HG02798 (cell line): ENCODE results near the gene PVRIG.
A peak's percentile ranks its signal among the peaks of the same experiment; 100 is the strongest.
"Not testable (repeated sequence)": the region's sequence is repeated elsewhere in the genome, so short reads cannot be mapped to it uniquely, and the experiment has no call there.

Experiments
- ATAC-seq: cut with Tn5 transposase; IDR thresholded peaks from one replicate; pipeline ENCODE4 v1.9.1; 2021; ENCODE audit warnings: mild to moderate bottlenecking; ENCODE audit not compliant: unreplicated experiment, poor library complexity

Gene PVRIG

GRCh38 chr7:100219801-100220585 lies at the start of gene PVRIG:
Gene PVRIG (plus strand): TSS chr7:100219949. CDS start chr7:100219971, 22 bp downstream.
- ATAC-seq = not testable (repeated sequence)

GRCh38 chr7:100170101-100170897 lies 49.5 kb upstream of the PVRIG start:
- ATAC-seq = no peak

- ATAC-seq = no peak
These were observed 48.6 kb upstream of the PVRIG start for GRCh38 chr7:100171087-100171681.

- no peak for ATAC-seq
These were observed 47.9 kb upstream of the PVRIG start for GRCh38 chr7:100171840-100172239.

DNA sequence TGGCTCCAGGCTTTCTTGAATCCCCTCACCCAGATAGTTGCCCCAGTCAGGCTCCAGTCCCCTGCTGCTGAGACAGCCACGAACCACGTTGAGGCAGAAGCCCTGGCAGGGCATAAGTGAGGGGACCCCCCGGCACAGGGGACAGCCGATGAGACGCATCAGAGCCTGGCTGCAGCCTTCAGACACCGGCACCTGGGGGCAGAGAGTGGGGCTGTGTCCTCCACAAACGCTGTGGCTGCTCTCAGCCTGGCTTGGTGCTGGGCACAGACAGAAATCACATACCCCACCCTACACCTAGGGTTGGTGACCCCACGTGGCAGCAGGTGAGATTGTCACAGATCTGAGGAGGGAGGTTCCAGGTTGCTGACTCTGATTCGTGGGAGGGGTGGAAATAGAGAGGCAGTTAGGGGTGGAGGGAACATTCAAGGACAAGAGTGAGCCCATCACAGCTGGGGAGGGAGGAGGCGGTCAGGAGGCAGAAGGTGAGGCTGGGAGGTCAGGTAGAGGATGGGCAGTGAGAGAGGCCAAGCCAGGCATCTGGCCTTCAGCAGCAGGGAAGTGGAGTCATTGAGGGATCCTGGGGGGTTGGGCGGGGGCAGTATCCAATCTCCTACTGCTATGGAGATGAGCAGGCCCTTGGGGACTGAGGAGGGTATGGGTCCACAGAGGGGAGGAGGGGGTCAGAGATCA lies 45.8 kb upstream of the PVRIG start:
- no peak for ATAC-seq

DNA sequence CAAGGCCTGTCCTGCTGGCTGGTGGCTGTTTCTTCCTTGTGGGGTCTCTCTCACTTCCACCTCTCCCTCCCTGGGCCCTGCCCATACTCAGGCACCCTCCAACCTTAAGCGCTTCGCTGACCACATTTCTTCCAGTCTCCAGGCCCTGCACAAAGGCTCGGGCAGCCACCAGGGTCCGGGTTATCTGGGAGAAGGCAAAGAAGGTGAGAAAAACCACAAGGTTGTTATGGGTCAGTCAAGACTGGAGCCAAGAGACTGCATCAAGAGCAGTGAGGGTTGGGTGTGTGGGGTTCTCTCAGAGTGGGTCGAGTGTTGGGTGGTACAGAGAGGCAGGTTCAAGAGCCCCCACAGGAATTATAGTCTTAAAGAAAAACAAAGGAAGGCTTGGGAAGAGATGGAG lies 45.2 kb upstream of the PVRIG start:
- no peak for ATAC-seq

GRCh38 chr7:100175296-100175935 lies 44.3 kb upstream of the PVRIG start:
- no peak for ATAC-seq

DNA sequence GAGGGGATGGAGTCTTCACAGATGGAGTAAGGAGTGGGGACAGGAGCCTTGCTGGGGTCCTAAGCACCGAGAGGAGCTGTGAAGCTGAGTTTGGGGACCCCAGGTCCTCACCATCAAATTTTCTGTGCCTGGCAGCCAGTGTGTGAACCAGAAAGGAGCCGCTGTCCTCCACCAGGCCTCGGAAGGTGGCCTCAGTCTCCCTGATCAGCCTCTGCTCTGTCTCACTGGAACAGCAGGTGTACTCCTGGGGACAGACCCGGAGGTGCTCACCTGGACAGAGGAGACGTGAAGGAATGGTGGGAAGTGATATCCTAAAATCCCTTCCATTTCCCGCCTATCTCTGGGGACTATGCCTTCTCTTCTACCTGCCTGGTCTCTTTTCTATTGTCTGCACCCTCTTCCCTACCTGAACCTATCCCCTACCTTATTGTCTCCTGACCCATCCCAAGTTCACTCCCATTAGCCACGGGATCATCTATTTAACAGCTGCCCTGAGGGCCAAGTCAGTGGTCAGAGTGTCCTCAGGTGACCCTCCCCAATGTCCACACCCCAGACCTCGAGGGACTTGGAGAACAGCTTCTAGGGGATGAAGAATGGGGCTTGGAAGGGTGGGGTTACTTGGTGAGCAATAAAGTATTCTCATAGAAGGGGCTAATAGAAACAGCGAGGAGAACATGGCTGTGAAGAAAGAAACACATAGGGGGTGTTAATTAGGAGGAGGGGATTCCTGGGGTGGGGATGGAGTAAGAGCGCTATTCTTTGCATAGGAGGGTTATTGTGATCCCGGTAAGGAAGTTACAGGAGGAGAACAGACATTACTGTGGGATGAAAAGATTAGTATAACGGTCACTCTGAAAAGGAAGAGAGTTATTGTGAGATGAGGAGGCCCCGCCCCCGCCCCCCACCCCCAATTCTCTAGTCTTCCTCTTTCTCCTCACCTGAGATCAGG lies 43.4 kb upstream of the PVRIG start:
- no peak for ATAC-seq

GRCh38 chr7:100177045-100178001 lies 42.4 kb upstream of the PVRIG start, which contains the start of the genes GPC2 and STAG3:
Gene GPC2 (minus strand): TSS chr7:100177381. CDS start chr7:100177199, 182 bp downstream.
Gene STAG3 (plus strand): TSS chr7:100177918. CDS start chr7:100180557, 2,639 bp downstream.
- peak; percentile 90 for ATAC-seq

DNA sequence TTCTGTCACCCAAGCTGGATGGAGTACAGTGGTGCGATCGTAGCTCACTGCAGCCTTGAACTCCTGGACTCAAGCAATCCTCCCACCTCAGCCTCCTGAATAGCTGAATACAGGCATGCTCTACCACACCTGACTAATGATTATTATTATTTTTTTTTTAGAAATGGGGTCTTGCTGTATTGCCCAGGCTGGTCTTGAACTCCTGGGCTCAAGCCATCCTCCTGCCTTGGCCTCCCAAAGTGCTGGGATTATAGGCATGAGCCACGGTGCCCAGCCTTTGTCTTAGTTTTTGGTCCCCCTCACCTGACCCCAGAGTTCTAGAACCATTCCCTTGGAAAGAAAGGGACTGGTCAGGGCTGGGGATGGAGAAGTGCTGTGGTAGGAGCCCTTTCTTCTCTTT lies 39.7 kb upstream of the PVRIG start:
- not testable (repeated sequence) for ATAC-seq

DNA sequence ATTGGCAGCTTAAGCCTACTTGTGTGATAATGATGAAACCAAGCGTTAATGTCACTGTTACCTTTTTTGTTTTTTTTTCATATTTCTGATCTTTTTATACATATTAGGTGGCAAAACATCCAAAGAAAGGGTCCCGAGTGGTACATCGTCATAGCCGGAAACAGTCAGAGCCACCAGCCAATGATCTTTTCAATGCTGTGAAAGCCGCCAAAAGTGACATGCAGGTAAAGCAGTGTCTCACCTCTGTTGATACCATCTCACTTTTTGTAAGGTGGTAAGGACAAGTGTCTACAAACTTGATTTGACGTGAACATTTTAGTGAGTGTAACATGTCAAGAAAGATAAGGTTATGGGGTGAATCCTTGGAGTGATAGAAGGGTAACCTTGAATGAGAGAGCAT lies 37.1 kb upstream of the PVRIG start:
- not testable (repeated sequence) for ATAC-seq

DNA sequence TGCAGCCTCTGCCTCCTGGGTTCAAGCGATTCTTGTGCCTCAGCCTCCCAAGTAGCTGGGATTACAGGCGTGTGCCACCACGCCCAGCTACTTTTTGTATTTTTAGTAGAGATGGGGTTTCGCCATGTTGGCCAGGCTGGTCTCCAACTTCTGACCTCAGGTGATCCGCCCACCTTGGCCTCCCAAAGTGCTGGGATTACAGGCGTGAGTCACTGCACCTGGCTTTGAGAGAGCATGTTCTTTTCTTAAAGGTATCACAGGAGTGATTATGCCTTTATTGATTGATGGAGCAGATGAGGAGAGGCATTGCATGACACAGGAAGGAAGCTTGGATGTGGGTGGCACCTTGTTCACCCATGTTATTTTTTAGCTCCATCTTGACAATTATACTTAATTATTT lies 36.7 kb upstream of the PVRIG start:
- ATAC-seq = not testable (repeated sequence)

DNA sequence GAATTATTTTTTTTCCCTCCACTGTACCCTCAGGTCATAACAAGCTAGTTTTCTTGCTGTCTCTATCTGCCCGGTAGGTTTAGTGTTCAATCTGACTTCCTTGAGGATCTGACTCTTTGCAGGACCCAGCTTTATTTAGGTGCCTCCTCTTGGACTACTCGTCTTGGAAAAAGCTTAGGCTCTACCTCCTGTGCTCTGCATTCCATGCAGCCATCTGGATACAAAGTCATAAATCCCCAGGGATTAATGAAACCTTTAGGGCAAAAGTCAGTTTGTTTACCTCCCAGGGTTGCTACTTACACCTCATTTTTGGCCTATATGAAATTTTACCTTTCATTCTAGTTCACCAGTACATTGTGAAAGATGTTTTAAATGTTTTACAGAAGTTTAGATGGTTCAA lies 34.0 kb upstream of the PVRIG start:
- no peak for ATAC-seq

DNA sequence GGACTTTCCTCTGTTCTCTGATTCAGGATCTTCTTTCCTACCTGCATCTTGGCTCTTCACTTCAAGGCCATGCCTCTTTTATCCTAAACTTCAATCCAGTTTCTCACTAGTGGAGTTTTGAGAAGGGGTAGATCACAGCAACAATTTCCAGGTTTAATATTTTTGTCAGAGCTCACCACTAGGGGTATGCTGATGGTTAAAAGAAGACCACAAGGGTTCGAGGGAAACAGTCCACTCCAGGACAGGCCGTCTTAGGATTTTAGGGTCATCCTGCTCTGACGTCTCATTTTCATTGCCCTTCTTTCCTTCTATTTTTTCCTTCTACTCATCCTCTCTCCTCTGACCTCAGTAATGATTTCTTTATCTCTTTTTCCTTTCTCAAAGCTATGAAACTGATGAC lies 30.7 kb upstream of the PVRIG start:
- no peak for ATAC-seq

GRCh38 chr7:100190048-100190711 lies 29.6 kb upstream of the PVRIG start:
- ATAC-seq = no peak

GRCh38 chr7:100191775-100192174 lies 28.0 kb upstream of the PVRIG start:
- ATAC-seq = no peak

DNA sequence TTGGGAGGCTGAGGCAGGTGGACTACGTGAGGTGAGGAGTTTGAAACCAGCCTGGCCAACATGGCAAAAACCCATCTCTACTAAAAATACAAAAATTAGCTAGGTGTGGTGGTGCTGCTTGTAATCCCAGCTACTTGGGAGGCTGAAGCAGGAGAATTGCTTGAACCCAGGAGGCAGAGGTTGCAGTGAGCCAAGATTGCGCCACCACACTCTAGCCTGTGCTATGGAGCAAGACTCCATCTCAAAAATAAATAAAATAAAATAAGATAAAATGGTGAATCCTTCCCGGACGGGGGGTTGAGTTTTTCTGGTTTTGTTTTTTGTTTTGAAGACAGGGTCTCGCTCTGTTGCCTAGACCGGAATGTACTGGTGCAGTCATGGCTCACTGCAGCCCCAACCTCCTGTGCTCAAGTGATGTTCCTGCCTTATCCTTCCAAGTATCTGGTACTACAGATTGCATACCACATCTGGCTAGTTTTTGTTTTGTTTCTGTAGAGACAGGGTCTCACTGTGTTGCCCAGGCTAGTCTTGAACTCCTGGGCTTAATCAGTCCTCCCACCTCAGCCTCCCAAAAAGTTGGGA lies 27.4 kb upstream of the PVRIG start:
- not testable (repeated sequence) for ATAC-seq
